Measurements from ENCODE around the gene ANKRD36.
A peak's percentile ranks its signal among the peaks of the same experiment; 100 is the strongest.
"Not testable (repeated sequence)": the region's sequence is repeated elsewhere in the genome, so short reads cannot be mapped to it uniquely, and the experiment has no call there.

Gene ANKRD36

DNA sequence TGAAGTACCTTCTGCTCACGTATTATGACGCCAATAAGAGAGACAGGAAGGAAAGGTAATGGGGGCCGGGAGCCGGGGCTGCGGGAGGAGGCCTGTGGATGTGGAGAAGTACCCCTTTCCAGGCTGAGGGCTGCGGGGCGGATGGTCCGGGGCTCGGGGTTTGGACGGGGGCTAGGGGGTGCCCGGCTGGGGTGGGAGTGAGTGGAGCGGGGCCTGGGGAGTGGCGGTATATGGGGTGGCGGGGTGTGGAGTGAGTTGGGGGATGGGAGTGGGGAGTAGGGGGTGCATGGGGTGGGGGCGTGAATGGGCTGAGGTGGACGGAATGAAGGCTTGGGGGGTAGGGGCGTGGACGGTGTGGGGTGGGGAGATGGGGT, 916 bp downstream of the ANKRD36 start:
- DNase-seq (ENCODE audit: low spot score), result not testable (repeated sequence)

GRCh38 chr2:97129090-97129489, 16.1 kb downstream of the ANKRD36 start:
- DNase-seq (ENCODE audit: low spot score), result not testable (repeated sequence)

- not testable (repeated sequence) for DNase-seq (ENCODE audit: low spot score)
Observed at GRCh38 chr2:97144016-97144415, 31.1 kb downstream of the ANKRD36 start.

GRCh38 chr2:97166548-97166947, 53.6 kb downstream of the ANKRD36 start:
- DNase-seq (ENCODE audit: low spot score), result not testable (repeated sequence)

GRCh38 chr2:97167938-97168337, 55.0 kb downstream of the ANKRD36 start:
- not testable (repeated sequence) for DNase-seq (ENCODE audit: low spot score)

DNA sequence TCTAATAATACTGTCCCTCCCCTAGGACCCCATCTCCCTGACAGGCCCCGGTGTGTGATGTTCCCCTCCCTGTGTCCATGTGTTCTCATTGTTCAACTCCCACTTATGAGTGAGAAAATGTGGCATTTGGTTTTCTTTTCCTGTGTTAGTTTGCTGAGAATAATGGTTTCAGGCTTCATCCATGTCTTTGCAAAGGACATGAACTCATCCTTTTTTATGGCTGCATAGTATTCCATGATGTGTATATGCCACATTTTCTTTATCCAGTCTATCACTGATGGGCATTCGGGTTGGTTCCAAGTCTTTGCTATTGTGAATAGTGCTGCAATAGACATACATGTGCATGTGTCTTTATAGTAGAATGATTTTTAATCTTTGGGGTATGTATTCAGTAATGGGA, 55.6 kb downstream of the ANKRD36 start:
- DNase-seq (ENCODE audit: low spot score), result not testable (repeated sequence)

DNA sequence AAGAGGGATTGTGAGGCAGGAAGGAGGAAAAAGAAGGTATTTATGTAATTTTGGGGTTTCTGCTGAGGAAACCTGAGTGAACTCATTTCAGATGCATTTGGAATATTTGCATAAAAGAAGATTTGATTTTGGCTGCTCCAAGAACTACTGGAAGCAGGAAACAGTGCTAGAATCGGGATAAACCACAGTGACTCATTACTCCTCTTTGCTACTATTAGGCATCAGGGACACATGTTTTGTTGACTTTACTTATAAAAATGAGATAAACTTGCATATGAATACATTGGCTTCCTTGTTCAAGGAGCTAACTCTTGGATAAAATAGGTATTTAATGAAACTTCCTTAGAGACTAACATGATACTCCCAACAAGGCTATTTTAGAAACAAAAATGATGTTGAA, 67.4 kb downstream of the ANKRD36 start:
- DNase-seq (ENCODE audit: low spot score), result not testable (repeated sequence)

DNA sequence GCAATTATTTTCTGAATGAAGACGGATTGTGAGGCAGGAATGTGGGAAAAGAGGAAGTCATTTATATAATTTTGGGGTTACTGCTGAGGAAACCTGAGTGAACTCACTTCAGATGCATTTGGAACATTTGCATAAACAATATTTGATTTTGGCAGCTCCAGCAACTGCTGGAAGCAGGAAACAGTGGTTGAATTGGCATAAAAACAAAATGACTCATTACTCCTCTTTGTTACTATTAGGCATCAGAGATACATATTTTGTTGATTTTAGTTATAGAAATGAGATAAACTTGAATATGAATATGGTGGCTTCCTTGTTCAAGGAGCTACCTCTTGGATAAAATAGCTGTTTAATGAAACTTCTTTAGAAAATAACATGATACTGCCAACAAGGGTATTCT, 82.4 kb downstream of the ANKRD36 start:
- DNase-seq (ENCODE audit: low spot score), result not testable (repeated sequence)

GRCh38 chr2:97197251-97197650, 84.3 kb downstream of the ANKRD36 start:
- DNase-seq (ENCODE audit: low spot score), result not testable (repeated sequence)

DNA sequence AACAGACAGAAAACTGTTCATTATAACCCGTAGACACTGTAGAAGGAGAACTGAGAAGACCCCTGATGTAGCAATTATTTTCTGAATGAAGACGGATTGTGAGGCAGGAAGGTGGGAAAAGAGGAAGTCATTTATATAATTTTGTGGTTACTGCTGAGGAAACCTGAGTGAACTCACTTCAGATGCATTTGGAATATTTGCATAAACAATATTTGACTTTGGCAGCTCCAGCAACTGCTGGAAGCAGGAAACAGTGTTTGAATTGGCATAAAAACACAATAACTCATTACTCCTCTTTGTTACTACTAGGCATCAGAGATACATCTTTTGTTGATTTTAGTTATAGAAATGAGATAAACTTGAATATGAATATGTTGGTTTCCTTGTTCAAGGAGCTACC, 87.9 kb downstream of the ANKRD36 start:
- DNase-seq (ENCODE audit: low spot score), result not testable (repeated sequence)

DNA sequence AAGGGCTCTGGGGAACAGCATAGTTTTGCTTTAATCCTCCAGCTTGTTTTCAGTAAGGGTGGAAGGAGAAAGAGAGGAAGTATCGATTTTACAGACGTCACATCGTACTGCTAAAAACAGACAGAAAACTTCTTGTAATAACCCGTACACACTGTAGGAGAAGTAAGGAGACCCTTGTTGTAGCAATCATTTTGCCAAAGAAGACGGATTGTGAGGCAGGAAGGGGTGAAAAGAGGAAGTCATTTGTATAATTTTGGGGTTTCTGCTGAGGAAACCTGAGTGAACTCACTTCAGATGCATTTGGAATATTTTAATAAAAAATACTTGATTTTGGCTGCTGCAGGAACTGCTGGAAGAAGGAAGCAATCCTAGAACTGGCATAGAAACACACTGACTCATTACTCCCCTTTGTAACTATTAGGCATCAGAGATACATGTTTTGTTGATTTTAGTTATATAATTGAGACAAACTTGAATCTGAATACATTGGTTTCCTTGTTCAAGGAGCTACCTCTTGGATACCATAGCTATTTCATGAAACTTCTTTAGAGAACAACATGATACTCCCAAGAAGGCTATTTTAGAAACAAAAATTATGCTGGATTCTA, 89.8 kb downstream of the ANKRD36 start:
- not testable (repeated sequence) for DNase-seq (ENCODE audit: low spot score)

- no peak for DNase-seq (ENCODE audit: low spot score)
Observed at GRCh38 chr2:97210325-97210724, 97.4 kb downstream of the ANKRD36 start.

DNA sequence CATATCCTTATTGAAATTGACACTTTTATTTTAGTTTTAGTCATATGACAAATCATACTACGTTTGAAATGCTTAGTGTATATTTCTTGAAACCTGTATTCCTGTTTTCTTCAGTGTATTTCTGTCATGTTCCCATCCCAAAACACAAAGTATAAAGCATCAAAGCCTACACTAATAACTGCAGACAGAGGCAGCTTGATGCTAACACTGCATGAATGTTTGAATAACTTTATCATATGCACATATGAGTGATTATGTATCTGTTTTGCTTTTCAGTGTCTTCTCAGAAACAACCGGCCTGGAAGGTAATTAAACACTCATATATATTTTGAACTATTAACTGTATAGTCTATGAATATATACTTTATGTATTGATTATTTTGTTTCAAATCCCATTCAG, 102.1 kb downstream of the ANKRD36 start:
- DNase-seq (ENCODE audit: low spot score), result not testable (repeated sequence)

- DNase-seq (ENCODE audit: low spot score), result not testable (repeated sequence)
Observed at GRCh38 chr2:97230848-97231585, 118.1 kb downstream of the ANKRD36 start.

DNA sequence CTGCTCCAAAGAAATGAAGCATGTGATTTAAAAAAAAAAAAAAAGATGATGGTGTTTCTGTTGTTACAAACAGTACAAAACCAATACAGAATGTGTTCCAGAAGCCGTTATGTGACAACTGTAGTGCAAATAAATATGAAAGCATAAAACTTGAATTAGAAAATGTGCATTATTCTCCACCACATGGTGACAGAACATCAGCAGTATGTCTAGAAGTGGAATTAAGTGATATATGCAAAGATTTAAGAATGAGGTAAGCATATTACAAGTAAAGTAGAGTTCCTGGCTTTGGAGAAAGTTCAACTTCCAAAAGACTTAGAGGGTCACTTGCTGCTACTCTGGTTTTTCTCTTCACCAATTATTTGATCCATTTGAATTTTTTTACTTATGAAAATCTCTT, 120.0 kb downstream of the ANKRD36 start:
- not testable (repeated sequence) for DNase-seq (ENCODE audit: low spot score)

DNA sequence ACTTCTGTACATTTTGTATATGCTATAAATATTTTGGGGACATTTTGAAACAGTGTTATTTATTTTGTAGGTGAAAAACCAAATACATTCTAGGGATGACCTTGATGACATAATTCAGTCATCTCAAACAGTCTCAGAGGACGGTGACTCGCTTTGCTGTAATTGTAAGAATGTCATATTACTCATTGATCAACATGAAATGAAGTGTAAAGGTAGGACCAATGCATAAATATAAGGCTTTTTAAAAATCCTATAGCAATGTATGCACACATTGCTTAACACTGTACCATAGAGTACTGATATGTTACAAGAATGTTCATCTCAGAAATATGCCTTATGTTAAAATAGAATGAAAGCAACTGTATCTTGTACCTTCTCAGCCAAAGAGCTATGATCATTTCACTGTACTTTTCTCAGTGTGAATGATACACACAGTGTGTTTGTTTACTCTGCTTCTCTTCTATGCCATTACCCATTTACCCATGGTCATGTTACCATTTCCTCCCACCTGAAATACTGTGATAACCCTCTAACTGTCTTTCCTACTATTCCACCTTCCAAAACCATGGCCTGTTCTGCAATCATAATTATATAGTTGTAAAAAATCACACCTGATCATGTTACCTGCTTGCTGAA, 120.8 kb downstream of the ANKRD36 start:
- not testable (repeated sequence) for DNase-seq (ENCODE audit: low spot score)

DNA sequence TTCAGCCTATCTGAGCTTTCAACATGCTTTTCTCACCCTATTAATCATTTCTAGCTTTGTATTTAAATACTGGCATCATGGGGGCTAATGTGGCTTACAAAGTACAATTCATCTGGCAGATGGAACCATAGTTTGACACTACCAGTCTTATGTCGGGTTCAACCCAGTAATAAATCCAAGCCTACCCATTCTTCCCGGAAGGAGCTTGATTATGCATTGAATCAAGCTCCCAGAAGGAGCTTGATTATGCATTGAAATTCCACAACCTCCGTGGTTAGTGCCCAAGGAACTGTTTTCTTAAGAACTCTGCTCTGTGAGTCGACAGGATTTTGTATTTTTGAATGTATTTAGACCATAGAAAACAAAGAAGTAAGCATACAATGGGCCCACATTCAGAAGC, 148.2 kb downstream of the ANKRD36 start:
- not testable (repeated sequence) for DNase-seq (ENCODE audit: low spot score)

- not testable (repeated sequence) for DNase-seq (ENCODE audit: low spot score)
Observed at GRCh38 chr2:97266449-97266848, 153.5 kb downstream of the ANKRD36 start.

DNA sequence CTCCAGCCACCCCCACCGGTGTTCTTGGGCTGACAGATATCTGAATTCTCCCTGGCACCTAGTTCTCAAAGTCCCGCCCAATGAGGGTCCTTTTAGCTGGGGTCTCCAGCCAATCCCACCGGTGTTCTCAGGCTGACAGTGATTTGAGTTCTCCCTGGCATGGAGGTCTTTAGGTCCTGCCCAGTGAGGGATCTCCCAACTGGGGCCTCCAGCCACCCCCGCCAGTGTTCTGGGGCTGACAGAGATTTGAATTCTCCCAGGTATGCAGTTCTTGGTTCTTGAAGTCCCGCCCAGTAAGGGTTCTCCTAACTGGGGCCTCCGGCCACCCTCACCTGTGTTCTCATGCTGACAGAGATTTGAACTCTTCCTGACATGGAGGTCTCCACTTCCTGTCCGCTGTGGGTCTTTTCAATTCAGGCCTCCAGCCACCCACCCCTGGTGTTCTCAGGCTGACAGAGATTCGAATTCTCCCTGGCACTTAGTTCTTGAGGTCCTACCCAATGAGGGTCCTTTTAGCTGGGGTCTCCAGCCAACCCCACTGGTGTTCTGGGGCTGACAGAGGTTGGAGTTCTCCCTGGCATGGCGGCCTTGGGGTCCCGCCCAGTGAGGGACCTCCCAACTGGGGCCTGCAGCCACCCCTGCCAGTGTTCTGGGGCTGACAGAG, 154.6 kb downstream of the ANKRD36 start:
- DNase-seq (ENCODE audit: low spot score), result peak; percentile 1

- DNase-seq (ENCODE audit: low spot score), result peak; percentile 0
Observed at GRCh38 chr2:97268075-97268591, 155.2 kb downstream of the ANKRD36 start.

DNA sequence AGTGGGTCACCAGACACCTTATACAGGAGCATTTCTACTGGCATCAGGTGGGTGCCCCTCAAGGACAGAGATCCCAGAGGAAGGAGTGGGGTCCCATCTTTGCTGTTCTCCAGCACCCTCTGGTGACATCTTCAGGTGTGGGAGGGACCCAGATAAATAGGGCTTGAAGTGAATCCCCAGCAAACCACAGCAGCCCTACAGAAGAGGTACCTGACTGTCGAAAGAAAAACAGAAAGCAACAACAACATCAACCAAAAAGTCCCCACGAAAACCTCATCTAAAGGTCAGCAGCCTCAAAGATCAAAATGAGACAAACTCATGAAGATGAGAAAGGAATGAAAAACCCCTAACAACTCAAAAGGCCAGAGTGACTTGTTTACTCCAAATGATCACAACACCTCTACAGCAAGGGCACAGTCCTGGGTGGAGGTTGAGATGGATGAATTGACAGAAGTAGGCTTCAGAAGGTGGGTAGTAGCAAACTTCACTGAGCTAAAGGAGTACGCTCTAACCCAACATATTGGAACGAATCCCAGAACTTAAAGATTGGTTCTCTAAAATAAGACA, 163.4 kb downstream of the ANKRD36 start:
- DNase-seq (ENCODE audit: low spot score), result not testable (repeated sequence)

- DNase-seq (ENCODE audit: low spot score), result not testable (repeated sequence)
Observed at GRCh38 chr2:97285187-97285586, 172.2 kb downstream of the ANKRD36 start.
